ENCODE results near the gene GNS.
"Not testable (repeated sequence)": the region's sequence is repeated elsewhere in the genome, so short reads cannot be mapped to it uniquely, and the experiment has no call there.

The GNS gene

DNA sequence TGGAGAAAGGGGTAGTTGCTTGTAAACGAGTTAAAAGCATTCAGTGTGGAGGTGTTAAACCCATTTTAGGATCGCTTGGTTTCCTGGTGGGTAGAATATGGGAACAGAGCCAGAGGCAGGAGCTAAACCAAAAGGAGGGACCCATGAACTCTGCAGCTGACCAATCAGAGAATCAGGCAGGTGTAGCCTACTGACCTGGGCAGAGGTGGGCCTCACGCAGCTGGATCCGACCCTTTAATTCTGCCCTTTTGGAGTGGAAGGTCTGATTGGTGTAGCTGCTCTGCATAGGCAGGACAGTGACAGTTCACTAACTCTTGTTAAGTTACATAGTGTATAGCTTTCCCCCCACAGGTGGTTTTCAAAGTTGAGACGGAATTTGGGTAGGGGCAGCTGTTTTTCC lies 63.7 kb downstream of the GNS start:
- DNase-seq (ENCODE audit: low spot score): no peak

GRCh38 chr12:64694130-64695040 lies 64.8 kb downstream of the GNS start:
- no peak for DNase-seq (ENCODE audit: low spot score)

GRCh38 chr12:64691795-64692583 lies 67.2 kb downstream of the GNS start:
- no peak for DNase-seq (ENCODE audit: low spot score)

GRCh38 chr12:64691227-64691794 lies 67.9 kb downstream of the GNS start:
- no peak for DNase-seq (ENCODE audit: low spot score)

GRCh38 chr12:64690236-64690635 lies 69.0 kb downstream of the GNS start:
- not testable (repeated sequence) for DNase-seq (ENCODE audit: low spot score)

DNA sequence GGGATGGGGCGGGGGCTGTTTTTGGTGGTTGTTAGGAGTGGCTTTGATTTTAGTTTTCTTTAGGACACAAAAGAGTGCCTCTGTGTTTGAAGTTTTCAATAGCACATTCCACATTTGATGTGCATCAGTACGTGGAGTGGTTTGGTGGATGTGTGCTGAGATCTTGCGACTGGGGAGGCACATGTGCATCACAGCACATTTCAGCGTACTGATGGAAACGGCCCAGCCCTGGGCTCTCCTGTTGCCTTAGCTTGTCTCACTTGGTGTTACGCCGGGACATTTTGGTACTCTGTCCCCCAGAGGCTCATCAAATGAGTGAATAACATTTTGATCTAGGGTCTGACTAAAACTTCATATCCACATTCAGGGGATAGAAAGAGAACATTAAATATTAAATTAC lies 70.5 kb downstream of the GNS start:
- DNase-seq (ENCODE audit: low spot score): no peak

DNA sequence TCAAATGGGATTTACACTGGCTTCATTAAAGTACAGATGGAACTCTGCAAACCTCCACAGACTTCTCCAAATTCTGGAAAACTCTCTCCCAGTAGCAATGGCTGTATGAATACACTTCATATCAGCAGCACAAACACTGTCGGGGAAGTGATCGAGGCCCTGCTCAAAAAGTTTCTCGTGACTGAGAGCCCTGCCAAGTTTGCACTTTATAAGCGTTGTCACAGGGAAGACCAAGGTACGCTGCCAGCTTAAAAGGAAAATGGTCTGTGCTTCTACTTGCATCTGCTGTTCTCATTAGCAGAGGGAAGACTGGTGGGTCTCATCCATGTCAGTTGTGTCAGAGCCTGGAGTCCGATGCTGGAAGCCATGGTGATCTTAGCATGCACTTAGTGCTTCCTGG lies 71.0 kb downstream of the GNS start:
- no peak for DNase-seq (ENCODE audit: low spot score)

GRCh38 chr12:64687816-64688215 lies 71.4 kb downstream of the GNS start:
- DNase-seq (ENCODE audit: low spot score): no peak

- no peak for DNase-seq (ENCODE audit: low spot score)
These were observed 73.6 kb downstream of the GNS start for GRCh38 chr12:64685605-64686004.

GRCh38 chr12:64685050-64685449 lies 74.2 kb downstream of the GNS start:
- no peak for DNase-seq (ENCODE audit: low spot score)

DNA sequence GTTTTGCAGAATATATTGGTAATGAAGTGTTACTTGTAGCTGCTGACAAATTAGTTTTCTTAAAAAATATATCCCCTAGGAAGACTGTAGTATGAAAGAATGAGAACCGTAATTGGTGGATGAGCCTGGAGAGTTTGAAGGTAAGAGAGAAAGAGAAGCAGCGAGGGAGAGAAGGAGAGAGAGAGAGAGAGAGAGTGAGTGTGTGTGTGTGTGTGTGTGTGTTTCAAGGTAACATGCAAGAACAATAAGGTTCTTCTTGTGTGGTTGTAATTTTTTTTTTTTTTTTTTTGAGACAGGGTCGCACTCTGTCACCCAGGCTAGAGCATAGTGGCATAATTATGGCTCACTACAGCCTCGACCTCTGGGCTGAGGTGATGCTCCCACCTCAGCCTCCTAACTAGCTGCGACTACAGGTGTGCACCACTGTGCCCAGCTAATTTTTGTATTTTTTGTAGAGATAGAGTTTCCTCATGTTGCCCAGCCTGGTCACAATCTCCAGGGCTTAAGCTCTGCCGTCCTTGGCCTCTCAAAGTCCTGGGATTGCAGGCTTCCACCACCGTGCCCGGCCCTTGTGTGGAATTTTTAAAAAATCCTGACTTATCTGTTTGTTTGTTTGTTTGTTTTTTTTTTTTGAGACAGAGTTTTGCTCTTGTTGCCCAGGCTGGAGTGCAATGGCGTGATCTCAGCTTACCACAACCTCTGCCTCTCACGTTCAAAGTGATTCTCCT lies 75.2 kb downstream of the GNS start:
- no peak for DNase-seq (ENCODE audit: low spot score)

GRCh38 chr12:64682572-64683277 lies 76.5 kb downstream of the GNS start:
- no peak for DNase-seq (ENCODE audit: low spot score)

DNA sequence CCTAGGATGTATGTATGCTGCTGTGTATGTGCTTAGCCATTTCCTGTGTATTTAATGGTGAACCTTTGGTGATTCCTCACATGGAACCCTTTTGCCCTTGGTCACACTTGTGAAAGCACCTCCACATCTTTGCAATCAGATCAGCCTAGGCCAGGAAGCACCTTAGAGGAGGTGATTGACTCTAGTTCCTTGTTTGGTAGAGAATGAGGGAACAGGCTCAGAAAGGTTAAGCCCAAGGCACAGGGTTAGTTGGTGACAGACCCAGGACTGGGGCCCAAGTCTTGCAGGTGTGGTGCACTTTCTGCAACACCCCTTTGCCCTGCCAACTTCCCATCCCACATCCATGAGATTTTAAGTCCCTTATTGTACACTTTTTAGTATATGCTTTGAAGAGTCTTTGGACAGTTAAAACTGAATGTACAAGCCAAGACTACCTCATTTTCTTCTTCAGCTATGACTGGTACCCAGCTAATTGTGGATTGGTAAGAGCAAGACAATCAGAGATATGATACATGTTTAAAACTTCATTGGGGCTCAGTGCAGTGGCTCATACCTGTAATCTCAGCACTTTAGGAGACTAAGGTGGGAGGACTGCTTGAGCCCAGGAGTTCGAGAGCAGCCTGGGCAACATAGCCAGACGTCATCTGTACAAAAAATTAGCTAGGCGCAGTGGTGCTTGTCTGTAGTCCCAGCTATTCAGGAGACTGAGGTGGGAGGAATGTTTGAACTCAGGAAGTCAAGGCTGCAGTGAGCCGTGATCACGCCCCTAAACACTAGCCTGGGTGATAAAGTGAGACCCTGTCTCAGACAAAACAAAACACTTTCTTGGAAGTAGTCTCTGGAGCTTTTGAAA lies 77.8 kb downstream of the GNS start:
- no peak for DNase-seq (ENCODE audit: low spot score)

- DNase-seq (ENCODE audit: low spot score): no peak
These were observed 79.0 kb downstream of the GNS start for GRCh38 chr12:64680235-64680634.

- no peak for DNase-seq (ENCODE audit: low spot score)
These were observed 79.7 kb downstream of the GNS start for GRCh38 chr12:64679487-64680001.

DNA sequence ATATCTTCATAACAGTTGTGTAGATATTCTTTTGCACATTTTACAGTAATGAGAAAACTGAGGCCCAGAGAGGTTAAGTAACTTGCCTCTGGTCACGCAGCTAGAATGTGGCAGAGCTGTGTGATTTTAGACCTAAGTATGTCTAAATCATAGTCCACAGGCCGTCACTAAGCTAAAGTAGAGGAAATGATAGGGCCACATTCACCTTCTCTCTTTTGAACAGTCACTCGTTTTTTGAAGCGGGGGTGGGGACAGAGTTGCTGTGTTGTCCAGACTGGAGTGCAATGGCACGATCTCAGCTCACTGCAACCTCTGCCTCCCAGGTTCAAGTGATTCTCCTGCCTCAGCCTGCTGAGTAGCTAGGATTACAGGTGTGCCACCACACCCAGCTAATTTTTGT lies 80.4 kb downstream of the GNS start:
- DNase-seq (ENCODE audit: low spot score): no peak

- no peak for DNase-seq (ENCODE audit: low spot score)
These were observed 81.0 kb downstream of the GNS start for GRCh38 chr12:64678248-64678647.

GRCh38 chr12:64675795-64676194 lies 83.4 kb downstream of the GNS start:
- no peak for DNase-seq (ENCODE audit: low spot score)

DNA sequence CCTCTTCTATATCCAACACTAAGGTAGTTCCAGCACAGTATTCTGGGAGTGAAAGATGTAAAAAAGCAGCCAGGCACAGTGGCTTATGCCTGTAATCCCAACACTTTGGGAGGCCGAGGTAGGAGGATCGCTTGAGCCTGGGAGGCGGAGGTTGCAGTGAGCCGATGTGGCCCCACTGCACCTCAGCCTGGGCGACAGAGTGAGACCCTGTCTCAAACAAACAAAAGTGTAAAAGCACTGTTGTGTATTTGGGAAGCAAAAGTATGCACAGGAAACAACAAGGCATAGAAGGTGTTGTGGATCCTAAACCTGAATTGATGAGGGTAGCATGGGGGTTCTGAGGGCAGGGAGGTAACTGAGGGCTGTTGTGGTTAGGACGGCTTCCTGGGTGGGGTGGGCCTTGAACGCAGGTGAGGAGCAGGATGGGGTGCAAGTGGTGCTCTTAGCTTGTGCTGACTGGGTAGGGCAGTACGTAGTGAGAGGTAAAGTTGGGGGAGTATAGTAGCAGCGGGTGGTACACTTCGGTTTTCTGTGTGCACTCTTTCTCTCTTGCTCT lies 84.8 kb downstream of the GNS start:
- DNase-seq (ENCODE audit: low spot score): no peak
